Testis (tissue), 2 donors: Measurements from ENCODE around the gene OXLD1.

ENCODE experiments used
- CTCF ChIP-seq, 3 experiments: fragments of 450-650 bp in 2 of 3; fragments of 200-600 bp in 1 of 3; sonication (generic) in 1 of 3; IDR thresholded peaks; one replicate each; pipeline ENCODE4 v1.5.1; 2016 to 2019; ENCODE audit warnings: antibody characterized with exemption in 3 of 3, mild to moderate bottlenecking in 2 of 3, moderate library complexity in 1 of 3
- POLR2A ChIP-seq: fragments of 450-650 bp; IDR thresholded peaks from one replicate; pipeline ENCODE4 v1.6.1; 2017; ENCODE audit warnings: antibody characterized with exemption, mild to moderate bottlenecking, moderate library complexity

DNA sequence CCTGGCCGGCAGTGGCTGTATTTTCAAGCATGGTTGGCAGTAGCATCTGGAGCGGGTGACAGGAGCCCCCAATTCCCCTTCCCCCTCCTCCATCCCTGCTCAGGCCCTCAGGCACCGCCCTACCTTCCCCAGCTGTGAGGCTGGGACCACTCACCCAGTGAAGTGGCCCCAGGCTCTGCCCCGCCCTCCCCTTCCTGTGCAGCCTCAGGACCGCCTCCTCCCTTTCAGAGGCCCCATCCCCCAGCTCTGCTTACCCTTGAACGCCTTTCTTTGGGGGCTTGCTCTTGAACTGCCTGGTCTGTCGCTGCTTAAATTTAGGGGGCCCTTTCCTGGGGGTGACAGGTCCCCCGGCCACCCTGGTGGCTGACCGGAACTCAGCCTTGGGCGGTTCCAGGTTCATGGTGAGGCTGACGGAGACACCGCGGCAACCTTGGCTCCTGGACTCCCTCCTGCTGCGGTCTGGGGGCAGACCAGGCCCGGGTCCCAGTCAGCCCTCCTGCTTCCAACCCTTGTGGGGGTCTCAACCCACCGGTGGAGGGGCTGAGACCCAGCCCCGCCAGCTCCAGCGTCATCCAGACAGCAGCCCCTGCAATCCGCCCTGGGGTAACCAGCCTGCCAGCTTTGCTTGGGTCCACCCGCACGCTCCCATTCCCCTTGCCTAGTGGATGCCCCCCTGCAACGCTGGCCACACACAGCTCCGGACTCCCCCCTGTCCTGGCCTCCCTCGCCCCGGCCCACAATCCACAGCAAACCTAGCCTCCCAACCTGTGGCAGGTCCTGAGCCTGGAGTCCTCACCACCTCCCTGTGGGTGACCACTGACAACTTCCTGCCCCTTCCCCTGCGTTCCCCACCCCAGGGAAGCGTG lies 13.3 kb downstream of the OXLD1 start:
- TF ChIP-seq POLR2A (no peak), CTCF (IDR thresholded peaks at IDR 0.05) (no peak)
